Esophagus muscularis mucosa (tissue), 3 donors: ENCODE data around the gene CPA2.

Source experiments
- EP300 ChIP-seq: sonication (generic); formaldehyde crosslinking; IDR thresholded peaks from one replicate; pipeline ENCODE4 v1.6.1; 2017; ENCODE audit warnings: antibody characterized with exemption
- TF ChIP-seq, protein P1 (sequence below), 3 experiments: fragments of 200-600 bp in 2 of 3; fragments of 450-650 bp in 1 of 3; sonication (generic) in 2 of 3; IDR thresholded peaks; one replicate each; pipeline ENCODE4 v1.5.1; 2017 to 2019; ENCODE audit warnings: antibody characterized with exemption in 3 of 3, mild to moderate bottlenecking in 2 of 3, moderate library complexity in 1 of 3

DNA sequence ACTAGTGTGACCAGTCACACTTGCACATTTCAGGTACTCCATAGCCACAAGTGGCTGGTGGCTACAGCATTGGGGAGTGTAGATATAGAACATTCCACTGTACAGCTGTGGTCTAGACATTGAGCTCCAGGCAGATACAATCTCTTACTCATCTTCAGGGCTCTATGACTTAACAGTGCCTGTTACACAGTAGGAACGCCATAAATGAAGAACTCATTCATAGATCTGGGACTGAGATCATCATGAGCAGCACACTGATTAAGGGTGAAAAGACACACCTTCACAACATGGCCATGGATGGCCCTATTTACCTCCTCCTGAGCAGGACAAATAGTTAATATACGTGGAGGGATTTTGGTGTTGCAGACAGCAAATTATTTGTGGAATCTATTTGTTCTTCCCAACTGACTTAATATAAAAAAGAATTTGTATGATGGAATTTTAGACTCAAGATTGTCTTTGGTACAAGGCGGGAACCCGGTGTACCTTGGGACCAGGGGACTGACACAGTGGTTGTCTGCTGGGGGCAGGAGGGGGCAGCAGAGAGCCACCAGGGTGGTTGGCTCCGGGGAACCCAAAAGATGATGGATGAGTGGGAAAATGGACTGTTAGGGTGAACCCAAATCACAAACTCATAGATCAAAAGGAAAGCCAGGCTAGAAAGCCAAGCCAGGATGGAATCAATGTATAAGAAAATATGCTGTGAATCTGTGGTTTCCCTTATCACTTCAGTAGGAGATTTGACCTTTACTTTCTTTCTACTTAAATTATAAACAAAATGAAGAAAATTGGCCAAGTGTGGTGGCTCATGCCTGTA lies 24.3 kb upstream of the CPA2 start:
- TF ChIP-seq EP300, result no peak
- TF ChIP-seq, protein P1, sequence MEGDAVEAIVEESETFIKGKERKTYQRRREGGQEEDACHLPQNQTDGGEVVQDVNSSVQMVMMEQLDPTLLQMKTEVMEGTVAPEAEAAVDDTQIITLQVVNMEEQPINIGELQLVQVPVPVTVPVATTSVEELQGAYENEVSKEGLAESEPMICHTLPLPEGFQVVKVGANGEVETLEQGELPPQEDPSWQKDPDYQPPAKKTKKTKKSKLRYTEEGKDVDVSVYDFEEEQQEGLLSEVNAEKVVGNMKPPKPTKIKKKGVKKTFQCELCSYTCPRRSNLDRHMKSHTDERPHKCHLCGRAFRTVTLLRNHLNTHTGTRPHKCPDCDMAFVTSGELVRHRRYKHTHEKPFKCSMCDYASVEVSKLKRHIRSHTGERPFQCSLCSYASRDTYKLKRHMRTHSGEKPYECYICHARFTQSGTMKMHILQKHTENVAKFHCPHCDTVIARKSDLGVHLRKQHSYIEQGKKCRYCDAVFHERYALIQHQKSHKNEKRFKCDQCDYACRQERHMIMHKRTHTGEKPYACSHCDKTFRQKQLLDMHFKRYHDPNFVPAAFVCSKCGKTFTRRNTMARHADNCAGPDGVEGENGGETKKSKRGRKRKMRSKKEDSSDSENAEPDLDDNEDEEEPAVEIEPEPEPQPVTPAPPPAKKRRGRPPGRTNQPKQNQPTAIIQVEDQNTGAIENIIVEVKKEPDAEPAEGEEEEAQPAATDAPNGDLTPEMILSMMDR (IDR thresholded peaks at IDR 0.05), result peak; percentile 60 to 74 (median 68)
